ENCODE results near the gene NUDT15.

DNA sequence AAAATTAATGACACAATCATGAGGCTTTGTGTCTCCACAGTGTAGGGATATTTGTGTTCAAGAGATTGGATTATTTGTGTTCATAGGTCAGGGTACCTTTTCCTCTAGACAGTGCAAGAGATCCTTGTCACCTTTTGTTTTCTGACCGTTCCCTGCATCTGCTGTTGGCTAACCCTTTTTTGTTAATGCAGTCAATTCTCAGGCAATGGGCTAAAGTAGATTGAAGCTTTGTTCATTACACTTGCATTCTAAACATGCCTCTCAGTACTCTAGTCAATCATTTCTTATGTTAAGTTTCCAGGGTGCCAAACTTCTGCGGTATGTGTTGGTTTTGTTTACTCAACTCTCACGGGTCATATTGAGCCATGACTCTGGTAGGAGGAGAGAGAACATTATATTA, 59.1 kb downstream of the NUDT15 start:
- TF ChIP-seq, protein P1, sequence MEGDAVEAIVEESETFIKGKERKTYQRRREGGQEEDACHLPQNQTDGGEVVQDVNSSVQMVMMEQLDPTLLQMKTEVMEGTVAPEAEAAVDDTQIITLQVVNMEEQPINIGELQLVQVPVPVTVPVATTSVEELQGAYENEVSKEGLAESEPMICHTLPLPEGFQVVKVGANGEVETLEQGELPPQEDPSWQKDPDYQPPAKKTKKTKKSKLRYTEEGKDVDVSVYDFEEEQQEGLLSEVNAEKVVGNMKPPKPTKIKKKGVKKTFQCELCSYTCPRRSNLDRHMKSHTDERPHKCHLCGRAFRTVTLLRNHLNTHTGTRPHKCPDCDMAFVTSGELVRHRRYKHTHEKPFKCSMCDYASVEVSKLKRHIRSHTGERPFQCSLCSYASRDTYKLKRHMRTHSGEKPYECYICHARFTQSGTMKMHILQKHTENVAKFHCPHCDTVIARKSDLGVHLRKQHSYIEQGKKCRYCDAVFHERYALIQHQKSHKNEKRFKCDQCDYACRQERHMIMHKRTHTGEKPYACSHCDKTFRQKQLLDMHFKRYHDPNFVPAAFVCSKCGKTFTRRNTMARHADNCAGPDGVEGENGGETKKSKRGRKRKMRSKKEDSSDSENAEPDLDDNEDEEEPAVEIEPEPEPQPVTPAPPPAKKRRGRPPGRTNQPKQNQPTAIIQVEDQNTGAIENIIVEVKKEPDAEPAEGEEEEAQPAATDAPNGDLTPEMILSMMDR (IDR thresholded peaks at IDR 0.05), result no peak
- no peak for TF ChIP-seq POLR2A (IDR thresholded peaks at IDR 0.05)

All from Peyer's patch (tissue), 4 donors.